GM10248 (cell line): Measurements from ENCODE around the gene MYO5A.

Experiments
- CTCF ChIA-PET: fragments of 300-600 bp; sonication (Branson Sonifier 250); formaldehyde crosslinking; extraction: SDS; loops from one replicate; lab custom pipeline; 2021; ENCODE audit warnings: antibody characterized with exemption; lab: Yijun Ruan, JAX
- POLR2A ChIA-PET: fragments of 350-650 bp; sonication (Branson Sonifier 250); formaldehyde crosslinking; extraction: SDS; loops from one replicate; lab custom pipeline; 2020; ENCODE audit warnings: antibody characterized with exemption; lab: Yijun Ruan, JAX
- DNase-seq: peaks from one replicate; pipeline ENCODE4 v3.0.0; 2012; ENCODE audit errors: extremely low spot score
- TF ChIP-seq, protein P1 (sequence below): IDR thresholded peaks from 2 replicates; pipeline ENCODE4 v1.5.1; 2012; ENCODE audit warnings: mild to moderate bottlenecking, low read depth; ENCODE audit errors: extremely low read depth, missing control alignments, control extremely low read depth

The MYO5A gene

DNA sequence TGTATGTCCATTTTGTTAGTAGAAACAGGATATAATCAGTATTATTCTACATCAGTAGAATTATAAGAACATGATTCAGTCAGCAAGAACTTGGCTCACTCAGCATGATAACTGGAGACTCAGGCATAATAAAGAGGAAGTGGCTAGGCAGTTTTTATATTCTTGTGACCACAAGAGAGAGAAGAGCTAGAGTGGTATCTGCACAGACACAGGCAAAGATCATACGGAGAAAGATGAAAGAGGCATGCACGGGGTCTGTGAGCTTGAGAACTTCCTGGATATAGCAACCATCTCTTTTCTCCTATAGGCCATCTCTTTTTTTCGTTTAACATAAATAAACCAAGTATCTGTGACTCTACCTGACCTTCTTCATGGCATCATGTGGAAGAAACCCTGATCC is 46.8 kb downstream of the MYO5A start:
- ChIA-PET POLR2A (no interaction called here), CTCF (interaction anchor here (1.1 to 2.8 kb wide), 3 partner anchors 16 to 45 kb away, joined by 3 to 12 read pairs (median 3); no protein-coding TSS in a partner anchor)
- TF ChIP-seq, protein P1, sequence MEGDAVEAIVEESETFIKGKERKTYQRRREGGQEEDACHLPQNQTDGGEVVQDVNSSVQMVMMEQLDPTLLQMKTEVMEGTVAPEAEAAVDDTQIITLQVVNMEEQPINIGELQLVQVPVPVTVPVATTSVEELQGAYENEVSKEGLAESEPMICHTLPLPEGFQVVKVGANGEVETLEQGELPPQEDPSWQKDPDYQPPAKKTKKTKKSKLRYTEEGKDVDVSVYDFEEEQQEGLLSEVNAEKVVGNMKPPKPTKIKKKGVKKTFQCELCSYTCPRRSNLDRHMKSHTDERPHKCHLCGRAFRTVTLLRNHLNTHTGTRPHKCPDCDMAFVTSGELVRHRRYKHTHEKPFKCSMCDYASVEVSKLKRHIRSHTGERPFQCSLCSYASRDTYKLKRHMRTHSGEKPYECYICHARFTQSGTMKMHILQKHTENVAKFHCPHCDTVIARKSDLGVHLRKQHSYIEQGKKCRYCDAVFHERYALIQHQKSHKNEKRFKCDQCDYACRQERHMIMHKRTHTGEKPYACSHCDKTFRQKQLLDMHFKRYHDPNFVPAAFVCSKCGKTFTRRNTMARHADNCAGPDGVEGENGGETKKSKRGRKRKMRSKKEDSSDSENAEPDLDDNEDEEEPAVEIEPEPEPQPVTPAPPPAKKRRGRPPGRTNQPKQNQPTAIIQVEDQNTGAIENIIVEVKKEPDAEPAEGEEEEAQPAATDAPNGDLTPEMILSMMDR = no peak
- DNase-seq = peak; percentile 65

DNA sequence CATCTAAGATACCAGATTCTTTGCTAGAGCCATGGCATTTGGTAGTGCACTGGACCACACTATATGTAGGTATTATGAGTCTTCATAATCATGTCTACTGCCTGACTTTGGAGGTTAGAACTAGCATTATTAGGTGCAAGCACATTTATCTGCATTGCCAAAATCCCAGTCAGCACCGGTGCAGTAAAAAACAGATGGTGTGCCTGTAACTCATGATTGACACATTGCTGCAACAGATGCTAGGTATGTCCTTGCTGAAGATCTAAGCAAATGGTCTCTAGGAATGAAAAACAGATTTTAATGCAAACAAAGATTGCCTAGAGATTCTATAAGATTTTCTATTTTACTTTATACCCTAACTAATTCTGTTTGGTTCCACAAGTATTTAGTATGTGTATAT is 47.7 kb downstream of the MYO5A start:
- CTCF ChIA-PET = interaction anchor here (1.1 to 2.0 kb wide), 2 partner anchors 16 to 47 kb away, joined by 3 to 4 read pairs; partner anchors contain the start of gene MYO5A

DNA sequence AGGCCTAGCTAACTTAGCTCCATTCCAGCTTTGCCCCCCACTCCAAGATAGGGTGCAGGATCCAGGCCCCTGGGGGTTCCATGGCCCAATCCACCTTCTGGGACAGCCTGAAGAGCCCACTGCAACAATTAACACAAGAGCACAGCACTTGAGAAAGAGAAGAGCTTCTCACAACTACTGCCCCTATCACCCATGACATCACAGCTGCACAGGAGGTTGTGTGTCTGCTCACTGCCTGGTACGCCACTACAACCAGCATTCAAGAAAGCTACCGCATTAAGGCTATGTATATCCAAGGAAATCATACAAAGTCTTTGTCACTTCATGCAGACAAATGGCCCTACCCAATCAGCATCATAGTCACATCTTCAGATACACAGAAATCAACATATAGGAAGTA is 62.0 kb downstream of the MYO5A start:
- DNase-seq = no peak
- POLR2A ChIA-PET = no interaction called here
- CTCF ChIA-PET = interaction anchor here (0.8 to 2.4 kb wide), 13 partner anchors 9 to 313 kb away, joined by 3 to 12 read pairs (median 4); no protein-coding TSS in a partner anchor
- TF ChIP-seq, protein P1 = no peak

More for the DNA sequence above, 47.7 kb downstream of the MYO5A start:
- no peak for DNase-seq
- POLR2A ChIA-PET = no interaction called here
- TF ChIP-seq, protein P1 = no peak

DNA sequence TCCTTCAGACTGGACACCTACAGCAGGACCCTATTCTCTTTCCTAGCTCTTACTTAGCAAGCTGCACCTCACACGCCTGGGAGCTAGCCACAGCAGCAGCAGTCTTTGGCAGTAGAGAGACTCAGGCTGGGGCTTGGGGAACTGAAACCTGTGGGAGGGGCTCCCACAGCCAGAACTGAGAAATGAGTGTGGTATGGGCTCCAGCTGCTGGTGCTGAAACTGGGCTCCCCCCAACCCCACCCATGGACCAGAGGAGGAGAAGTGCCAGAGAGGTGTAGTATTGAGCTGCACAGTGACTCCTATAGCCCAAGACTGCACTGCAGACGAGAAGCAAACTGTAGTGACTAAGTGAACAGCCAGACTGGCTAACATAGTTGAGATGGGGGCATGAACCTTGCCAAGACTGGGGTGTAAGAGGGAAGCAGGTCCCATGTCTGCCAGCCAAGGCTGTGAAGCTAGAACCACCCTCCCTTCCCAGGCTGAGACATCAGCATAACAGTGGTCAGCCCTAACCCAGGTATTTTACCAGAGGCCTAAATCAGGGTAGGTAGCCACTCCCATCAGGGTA is 62.5 kb downstream of the MYO5A start:
- peak; percentile 89 for DNase-seq
- POLR2A ChIA-PET = no interaction called here
- CTCF ChIA-PET = interaction anchor here (1.1 to 2.4 kb wide), 12 partner anchors 8 to 314 kb away, joined by 3 to 12 read pairs (median 4); no protein-coding TSS in a partner anchor
- TF ChIP-seq, protein P1 = peak; percentile 48

DNA sequence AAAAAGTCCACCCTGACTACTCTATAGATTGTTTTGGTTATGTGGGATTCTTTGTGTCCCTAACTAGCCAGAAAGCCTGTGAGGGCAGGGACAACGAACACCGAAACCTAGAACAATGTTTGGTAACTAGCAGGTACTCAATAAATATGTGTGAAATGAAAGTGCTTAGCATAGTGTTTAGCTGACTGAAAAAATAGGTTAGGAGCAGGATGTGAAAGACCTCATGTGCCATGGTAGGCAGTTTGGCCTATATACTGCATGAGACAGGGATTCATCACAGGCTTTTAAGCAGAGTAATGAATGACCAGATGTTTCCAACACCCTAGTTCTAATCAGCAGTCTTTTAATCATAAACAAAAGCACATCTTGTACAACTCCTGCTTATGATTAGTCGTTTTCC is 64.2 kb downstream of the MYO5A start:
- POLR2A ChIA-PET = no interaction called here

DNA sequence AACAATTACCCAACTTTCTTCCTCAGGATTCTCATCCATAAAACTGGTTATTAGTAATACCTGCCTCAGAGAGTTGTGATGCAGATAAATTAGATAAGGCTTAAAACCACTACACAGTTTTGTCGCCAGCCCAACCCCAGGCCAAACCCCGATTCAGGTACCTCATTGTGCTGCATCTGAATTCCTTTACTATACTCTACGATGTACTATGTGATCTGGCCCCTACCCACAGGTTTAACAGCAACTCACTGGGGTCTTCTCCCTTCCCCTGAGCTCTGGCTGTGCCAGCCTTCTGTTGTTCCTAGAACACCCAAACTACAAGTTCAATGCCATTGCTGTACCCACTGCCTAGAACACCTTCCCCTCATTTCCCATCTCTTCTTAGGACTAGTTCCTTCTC is 64.6 kb downstream of the MYO5A start:
- ChIA-PET POLR2A (interaction anchor here (0.8 kb wide), 1 partner anchor 40 kb away, joined by 8 read pairs; no protein-coding TSS in a partner anchor), CTCF (interaction anchor here (0.8 to 1.5 kb wide), 9 partner anchors 18 to 207 kb away, joined by 3 to 5 read pairs (median 3); no protein-coding TSS in a partner anchor)
- TF ChIP-seq, protein P1 = no peak
- no peak for DNase-seq

More for the DNA sequence above, 64.2 kb downstream of the MYO5A start:
- DNase-seq = peak; percentile 49
- TF ChIP-seq, protein P1 = no peak
- CTCF ChIA-PET = interaction anchor here (0.8 to 1.5 kb wide), 6 partner anchors 16 to 208 kb away, joined by 3 to 5 read pairs (median 4); no protein-coding TSS in a partner anchor
